HG02938 (cell line): Measurements from ENCODE around the gene CCDC97.

ENCODE experiments used
- ATAC-seq: cut with Tn5 transposase; IDR thresholded peaks from one replicate; pipeline ENCODE4 v1.9.1; 2021; ENCODE audit warnings: mild to moderate bottlenecking, moderate library complexity; ENCODE audit not compliant: unreplicated experiment

Gene CCDC97

GRCh38 chr19:41318696-41319499 is 8.9 kb downstream of the CCDC97 start:
- no peak for ATAC-seq

DNA sequence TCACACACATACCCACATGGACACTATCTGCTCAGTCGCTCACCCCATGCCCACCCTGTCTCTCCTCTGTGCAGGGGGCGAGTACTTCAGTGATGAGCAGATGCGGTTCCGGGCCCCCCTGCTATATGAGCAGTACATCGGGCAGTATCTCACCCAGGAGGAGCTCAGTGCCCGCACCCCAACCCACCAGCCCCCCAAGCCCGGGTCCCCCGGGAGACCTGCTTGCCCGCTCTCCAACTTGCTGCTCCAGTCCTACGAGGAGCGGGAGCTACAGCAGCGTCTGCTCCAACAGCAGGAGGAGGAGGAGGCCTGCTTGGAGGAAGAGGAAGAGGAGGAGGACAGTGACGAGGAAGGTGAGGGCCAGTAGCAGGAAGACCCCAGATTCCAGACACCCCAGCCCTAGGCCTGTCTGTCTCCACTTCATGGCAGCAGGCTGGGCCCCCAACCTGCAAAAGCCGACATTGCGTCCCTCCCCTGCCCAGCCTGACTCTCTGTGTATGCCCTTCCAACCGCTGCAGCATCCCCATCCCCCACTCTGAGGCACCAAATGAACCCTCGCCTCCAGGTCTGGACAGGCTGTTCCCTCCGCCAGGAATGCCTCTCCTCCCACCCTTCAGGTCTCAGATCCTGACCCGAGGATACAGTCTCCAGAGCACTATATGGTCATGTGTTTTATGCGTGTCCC is 9.7 kb downstream of the CCDC97 start:
- ATAC-seq = no peak

DNA sequence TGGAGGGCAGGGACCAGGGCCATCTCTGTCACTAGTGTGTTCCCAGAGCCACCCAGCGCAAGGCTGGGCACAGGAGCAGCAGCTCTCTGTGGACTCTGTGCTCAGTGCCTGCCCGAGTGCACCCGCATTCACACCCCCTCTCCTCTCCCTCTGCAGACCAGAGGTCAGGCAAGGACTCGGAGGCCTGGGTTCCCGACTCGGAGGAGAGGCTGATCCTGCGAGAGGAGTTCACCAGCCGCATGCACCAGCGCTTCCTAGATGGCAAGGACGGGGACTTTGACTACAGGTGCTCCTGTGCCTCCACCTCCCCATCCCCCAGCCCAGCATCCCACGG is 10.2 kb downstream of the CCDC97 start:
- no peak for ATAC-seq

DNA sequence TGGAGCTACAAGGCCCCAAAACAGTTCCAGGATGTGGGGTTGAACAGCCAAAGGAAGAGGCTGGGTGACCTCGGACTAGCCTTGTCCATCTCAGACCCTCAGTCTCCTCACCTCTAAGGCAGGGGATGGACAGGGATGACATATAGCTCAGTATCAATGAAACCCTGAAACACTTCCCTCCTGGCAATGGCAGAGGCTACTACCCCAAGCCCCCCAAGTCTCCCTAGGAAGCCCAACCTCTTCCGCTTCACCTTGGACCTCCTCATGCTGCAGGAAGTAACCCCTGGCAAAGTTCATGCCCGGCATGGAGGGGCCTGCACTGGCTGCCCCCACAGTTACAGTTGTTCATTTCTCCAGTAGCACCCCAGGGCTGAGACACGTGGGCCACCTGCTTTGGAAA is 10.6 kb downstream of the CCDC97 start:
- ATAC-seq = no peak

GRCh38 chr19:41321204-41321599 is 11.2 kb downstream of the CCDC97 start:
- ATAC-seq = no peak

DNA sequence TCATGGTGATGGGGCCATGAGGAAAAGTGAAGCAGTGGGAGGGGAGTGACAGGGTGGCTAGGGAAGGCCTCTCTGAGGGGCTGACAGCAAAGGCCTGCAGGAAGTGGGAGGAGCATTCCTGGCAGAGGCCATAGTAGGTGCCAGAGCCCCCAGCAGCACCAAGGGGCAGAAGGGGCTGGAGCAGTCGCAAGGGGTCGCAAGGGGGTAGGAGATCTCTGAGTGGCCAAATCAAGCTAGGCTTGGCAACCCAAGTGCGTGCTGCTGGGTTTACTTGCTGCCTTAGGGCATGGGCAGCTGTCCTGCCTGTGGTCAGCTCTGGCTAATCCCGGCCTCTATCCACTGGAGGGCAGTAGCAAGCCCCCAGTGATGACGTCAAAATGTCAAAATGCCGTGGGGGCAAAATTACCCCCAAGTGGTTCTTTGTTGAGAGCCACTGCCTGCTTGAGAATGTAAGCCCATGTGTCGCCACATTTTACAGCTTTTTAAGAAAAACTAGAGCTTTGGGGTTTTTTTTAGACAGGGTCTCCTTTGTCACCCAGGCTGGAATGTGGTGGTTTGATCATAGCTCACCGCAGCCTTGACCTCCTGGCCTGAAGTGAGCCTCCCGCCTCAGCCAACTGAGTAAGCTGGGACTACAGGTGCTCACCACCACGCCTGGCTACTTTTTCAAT is 11.8 kb downstream of the CCDC97 start:
- ATAC-seq = no peak

- no peak for ATAC-seq
Observed at GRCh38 chr19:41322451-41322850, 12.5 kb downstream of the CCDC97 start.

GRCh38 chr19:41323023-41323422 is 13.1 kb downstream of the CCDC97 start:
- ATAC-seq = no peak

DNA sequence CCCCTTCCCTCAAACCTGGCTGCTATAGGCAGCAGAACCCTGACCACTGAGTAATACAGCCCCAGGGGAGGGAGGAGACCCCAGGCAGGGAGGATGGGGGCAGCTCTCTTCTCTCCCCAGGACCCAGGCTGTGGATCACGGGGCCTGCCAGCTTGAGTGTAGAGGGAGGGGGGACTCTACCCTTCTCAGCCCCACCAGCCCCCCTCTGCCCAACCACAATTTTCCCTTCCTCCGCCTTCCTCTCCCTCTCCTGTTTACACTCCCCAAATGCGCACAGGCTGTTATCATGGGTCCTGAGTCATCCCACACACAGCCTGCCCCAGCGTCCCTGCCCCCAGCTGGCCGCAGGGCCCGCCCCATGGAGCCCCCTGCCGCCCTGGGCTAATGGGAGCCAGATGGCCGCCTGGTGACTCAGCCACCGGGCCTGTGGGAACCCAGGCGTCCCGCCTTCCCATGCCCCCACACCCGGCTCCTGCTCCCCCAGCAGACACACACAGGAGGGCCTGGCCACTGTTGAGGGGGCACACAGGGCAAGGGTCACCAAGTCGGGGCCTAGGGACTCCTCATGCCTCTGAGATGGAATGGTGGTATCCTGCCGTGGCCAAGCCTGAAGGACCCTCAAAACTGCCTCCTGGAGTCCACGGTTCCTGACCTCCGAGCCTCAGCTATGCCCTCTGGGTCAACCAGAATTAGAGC is 13.6 kb downstream of the CCDC97 start:
- ATAC-seq = no peak

- no peak for ATAC-seq
Observed at GRCh38 chr19:41324231-41324702, 14.3 kb downstream of the CCDC97 start.

GRCh38 chr19:41324921-41325639 is 15.1 kb downstream of the CCDC97 start:
- ATAC-seq = no peak

- ATAC-seq = no peak
Observed at GRCh38 chr19:41325640-41325946, 15.6 kb downstream of the CCDC97 start.

- no peak for ATAC-seq
Observed at GRCh38 chr19:41325947-41326706, 16.2 kb downstream of the CCDC97 start.

DNA sequence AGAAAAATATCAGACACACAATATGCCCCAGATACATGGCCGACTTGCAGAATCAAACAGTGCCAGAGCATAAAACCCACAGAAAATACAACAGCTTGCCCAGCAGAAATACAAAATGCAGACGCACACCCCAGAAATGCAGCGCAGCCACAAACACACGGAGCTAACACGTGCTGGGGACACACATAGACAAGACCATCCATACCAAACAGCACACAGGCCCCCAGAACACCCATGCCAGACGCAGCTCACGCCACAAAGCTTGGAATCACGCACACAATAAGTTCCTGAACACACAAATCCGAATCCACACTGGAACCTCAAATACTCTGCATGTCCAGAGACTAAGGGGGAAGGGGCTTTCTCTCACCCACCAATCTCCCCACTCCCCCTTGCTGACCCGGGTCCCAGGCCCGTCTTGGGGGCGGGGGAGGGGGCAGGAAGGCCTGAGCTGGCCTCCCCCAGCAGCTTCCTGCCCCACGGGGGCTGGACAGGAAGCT is 17.2 kb downstream of the CCDC97 start:
- ATAC-seq = peak; percentile 17

GRCh38 chr19:41327576-41328156 is 17.7 kb downstream of the CCDC97 start:
- peak; percentile 40 for ATAC-seq

DNA sequence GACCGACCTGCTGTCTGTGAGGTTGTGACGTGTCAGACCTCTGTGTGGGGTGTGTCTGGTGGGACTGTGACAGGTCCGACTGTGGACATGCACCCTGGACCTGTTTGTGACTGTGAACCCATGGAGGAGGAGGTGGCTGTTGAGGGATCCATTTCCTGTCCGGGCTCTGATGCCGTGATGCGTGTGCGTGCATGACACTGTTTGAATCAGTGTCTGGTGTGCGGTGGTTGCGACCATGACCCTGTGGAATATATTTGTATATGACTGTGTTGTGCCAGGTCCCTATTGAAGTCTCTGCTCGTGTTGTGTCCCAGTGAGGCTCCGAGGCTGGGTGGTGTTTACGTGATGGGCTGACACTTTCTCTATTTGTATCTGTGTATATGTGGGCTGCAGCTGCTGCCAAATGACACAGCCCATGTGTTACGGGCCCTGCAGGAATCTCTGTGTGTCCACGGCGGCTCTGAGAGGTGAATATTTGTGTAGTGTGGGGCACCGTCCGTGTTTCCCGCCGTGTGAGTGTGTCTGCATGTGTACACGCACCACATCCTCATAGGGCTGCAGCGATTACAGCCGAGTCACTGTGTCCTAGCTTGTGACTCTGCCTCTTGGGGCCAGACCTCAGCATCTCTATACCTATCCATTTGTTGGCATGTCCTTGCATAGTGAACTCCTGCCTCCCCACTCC is 18.3 kb downstream of the CCDC97 start:
- ATAC-seq = peak; percentile 16

DNA sequence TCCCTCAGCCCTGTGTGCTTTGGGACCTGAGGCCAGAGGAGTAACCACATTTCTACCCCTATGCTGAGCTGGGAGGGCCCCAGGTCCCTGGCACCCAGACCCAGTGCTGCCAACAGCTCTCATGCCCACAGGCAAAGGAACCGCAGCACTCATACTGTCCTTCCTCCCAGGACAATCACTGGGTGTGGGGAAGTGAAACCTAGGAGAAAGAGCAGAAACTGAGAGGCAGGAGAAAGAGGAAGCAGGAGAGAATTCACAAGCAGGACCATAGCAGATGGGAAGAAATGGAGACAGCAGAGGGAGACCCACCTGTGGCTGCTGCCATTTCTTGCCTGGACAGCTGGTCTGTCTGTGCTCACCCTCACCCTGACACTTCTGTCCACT is 18.9 kb downstream of the CCDC97 start:
- ATAC-seq = no peak

DNA sequence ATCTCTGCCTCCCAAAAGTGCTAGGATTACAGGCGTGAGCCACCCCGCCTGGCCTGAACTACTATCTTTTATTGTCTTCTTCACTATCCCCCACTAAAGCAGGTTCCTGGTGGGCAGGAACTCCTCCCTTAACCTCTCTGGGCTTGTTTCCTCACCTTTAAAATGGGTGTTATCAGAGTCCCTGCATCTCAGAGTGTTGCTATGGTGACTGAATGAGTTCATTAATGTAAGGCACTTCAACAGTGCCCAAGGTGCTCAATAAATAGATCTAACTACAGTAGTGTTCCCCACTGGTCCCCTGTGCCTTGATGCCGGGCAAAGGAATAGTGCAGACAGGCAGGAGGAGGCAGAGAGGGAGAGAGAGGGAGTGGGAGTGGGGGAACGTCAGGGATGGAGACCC is 20.5 kb downstream of the CCDC97 start:
- ATAC-seq = no peak
